Measurements from ENCODE around the gene CFLAR. TPM values are rescaled to one million over a fixed set of nuclear protein-coding genes. Genes with fewer than 3 reads are reported as not detected.

Gene CFLAR
- total and polyA plus RNA-seq, 5 experiments from 2014 or later, result 50.7 to 142 (median 93.3) TPM

DNA sequence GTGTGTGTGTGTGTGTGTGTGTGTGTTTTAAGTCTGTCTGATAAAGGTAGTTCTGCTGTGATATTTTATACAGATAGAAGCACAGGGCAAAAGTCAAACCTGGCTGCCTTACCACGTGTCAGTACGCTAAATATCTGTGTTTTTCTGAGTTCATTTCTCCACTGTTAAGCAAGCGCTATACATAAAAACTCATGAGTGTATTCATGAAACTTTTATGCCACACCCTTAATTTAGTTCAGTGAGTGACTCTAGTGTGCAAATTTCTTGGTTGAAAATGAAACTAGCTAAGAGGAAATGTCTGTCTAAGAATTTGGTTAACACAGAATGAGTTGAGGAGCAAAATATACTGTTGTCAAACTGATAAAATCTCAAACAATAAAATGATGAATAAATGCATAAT lies 78.1 kb downstream of the CFLAR start:
- H3K27me3 Mint-ChIP-seq, result no peaks in the 10 kb centered on the region
- peaks cover 28 to 84% (median 70%) of the 10 kb centered on the region in 4 donors for H3K4me1 Mint-ChIP-seq
- peak in 3 of 10 donors; percentile 24 to 38 (median 34) for DNase-seq
- H3K4me3 Mint-ChIP-seq, result peak overlapping the region; percentile 21 to 81 (median 74)
- POLR2A ChIA-PET, result interaction anchor here (0.8 to 2.8 kb wide), 7 partner anchors 8 to 76 kb away, joined by 3 to 13 read pairs (median 6); partner anchors contain the start of gene CASP10
- ATAC-seq, result peak; percentile 27 to 61
- no peaks in the 10 kb centered on the region for H3K9me3 Mint-ChIP-seq
- H3K27ac Mint-ChIP-seq, result peak overlapping the region; percentile 70 to 95 (median 88)
- peaks cover 3 to 79% (median 40%) of the 10 kb centered on the region in 3 donors for H3K36me3 Mint-ChIP-seq

DNA sequence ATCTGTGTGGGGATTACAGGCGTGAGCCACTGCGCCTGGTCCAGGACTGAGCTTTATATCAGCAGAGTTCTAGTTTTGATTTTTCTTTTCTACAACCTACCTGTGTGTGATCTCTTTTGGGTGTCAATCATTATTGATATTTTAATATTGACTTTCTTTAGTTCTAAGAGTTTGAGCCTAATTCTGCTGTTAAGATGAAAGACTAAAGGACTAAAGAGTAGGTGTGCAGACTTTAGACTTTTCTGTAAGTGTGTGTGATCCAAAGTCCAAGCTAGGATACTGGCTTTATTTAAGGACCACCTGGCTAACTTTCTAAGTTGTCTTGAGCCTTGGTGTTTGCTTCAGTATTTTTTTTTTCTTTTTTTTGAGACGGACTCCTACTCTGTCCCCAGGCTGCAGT lies 79.4 kb downstream of the CFLAR start:
- ATAC-seq (no peak), DNase-seq (no peak)
- Mint-ChIP-seq H3K36me3 (peaks cover 9 to 77% (median 40%) of the 10 kb centered on the region in 3 donors), H3K9me3 (no peaks in the 10 kb centered on the region), H3K27ac (peak overlapping the region; percentile 85 to 94 (median 88)), H3K4me1 (peaks cover 32 to 79% (median 67%) of the 10 kb centered on the region in 4 donors), H3K27me3 (no peaks in the 10 kb centered on the region), H3K4me3 (peak overlapping the region in 8 of 10 donors; percentile 18 to 81 (median 48))
- POLR2A ChIA-PET, result interaction anchor here (0.5 to 2.8 kb wide), 9 partner anchors 9 to 483 kb away, joined by 3 to 13 read pairs (median 4); partner anchors contain the start of gene CASP10

DNA sequence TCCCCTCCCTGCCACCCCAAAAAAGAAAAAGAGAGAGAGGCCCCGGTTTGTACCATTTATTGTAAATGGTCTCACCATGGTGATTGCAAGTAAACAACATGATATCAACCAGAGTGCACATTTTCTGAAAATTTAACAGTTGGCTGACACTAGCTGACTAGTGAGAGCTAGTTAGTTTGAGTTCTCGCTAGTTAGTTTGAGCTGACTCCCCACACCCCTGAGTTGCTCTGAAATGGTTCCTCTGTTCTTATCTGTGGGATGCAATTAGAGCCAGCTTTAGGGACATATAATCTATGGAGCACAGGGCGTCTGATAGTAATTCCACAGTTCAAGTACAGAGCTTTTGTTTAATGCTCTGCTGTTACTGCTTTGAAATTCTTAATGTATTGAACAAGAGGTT lies 80.0 kb downstream of the CFLAR start:
- ATAC-seq (no peak), DNase-seq (no peak)
- Mint-ChIP-seq H3K4me1 (peaks cover 32 to 75% (median 66%) of the 10 kb centered on the region in 4 donors), H3K9me3 (no peaks in the 10 kb centered on the region), H3K36me3 (peaks cover 9 to 81% (median 40%) of the 10 kb centered on the region in 3 donors), H3K4me3 (peak overlapping the region in 2 of 10 donors; percentile 15 to 75), H3K27me3 (no peaks in the 10 kb centered on the region), H3K27ac (peak overlapping the region; percentile 61 to 94 (median 88))
- POLR2A ChIA-PET, result interaction anchor here (0.5 to 2.8 kb wide), 8 partner anchors 13 to 483 kb away, joined by 3 to 13 read pairs (median 4); partner anchors contain the start of genes CASP10 and CASP8

DNA sequence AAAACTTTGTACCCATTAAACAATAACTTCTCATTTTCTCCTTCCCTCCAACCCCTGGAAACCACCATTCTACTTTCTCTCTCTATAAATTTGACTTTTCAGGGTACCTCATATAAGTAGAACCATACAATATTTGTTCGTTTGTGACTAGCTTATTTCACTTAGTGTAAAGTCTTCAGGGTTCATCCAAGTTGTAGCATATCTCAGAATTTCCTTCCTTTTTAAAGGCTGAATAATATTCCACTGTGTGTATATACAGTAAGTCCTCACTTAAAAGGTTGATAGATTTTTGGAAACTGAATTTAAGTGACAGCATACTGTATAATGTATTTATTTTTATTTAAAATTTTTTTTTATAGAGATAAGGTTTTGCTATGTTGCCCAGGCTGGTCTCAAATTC lies 80.8 kb downstream of the CFLAR start:
- Mint-ChIP-seq H3K27ac (peak overlapping the region; percentile 44 to 94 (median 88)), H3K36me3 (peaks cover 9 to 80% (median 43%) of the 10 kb centered on the region in 3 donors), H3K4me1 (peaks cover 29 to 72% (median 63%) of the 10 kb centered on the region in 4 donors), H3K4me3 (no peak overlapping the region), H3K9me3 (no peaks in the 10 kb centered on the region), H3K27me3 (no peaks in the 10 kb centered on the region)
- DNase-seq, result no peak
- POLR2A ChIA-PET, result interaction anchor here (0.9 to 1.4 kb wide), 3 partner anchors 26 to 63 kb away, joined by 3 to 4 read pairs (median 3); partner anchors contain the start of gene CASP8
- ATAC-seq, result no peak

DNA sequence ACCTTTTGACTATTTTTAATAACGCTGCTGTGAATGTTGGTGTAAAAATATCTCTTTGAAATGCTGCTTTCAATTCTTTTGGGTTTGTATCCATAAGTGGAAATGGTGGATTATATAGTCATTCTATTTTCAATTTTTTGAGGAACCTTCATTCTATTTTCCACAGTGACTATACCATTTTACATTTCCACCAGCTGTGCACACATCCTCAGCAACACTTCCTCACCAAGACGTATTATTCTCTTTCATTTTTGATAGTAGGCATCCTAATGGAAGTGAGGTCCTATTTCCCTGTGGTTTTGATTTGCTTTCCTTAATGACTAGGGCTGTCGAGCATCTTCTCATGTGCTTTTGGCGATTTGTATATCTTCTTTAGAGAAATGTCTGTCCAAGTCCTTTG lies 81.8 kb downstream of the CFLAR start:
- POLR2A ChIA-PET, result no interaction called here
- no peak for DNase-seq
- Mint-ChIP-seq H3K9me3 (no peaks in the 10 kb centered on the region), H3K27ac (peak overlapping the region in 9 of 10 donors; percentile 2 to 80 (median 67)), H3K27me3 (no peaks in the 10 kb centered on the region), H3K36me3 (peaks cover 9 to 79% (median 43%) of the 10 kb centered on the region in 3 donors), H3K4me3 (peak overlapping the region in 2 of 10 donors; percentile 2 to 42), H3K4me1 (peaks cover 24 to 63% (median 57%) of the 10 kb centered on the region in 4 donors)
- ATAC-seq, result no peak

DNA sequence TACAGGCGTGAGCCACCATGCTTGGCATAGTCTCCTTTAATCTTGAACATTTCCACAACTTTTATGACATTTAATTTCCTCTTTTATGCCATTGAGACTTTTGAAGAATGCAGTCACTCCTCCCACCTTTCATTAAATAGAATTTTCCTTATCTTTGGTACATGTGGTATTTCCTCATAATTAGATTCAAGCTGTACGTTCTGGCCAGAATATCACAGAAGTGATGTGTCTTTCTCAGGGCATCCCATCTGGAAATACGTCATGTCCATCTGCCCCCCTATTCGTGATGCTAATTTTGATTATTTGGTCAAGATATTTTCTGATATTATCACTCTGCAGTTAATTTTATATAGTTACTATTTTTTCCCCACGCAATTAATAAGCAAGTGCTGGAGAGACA lies 83.9 kb downstream of the CFLAR start:
- Mint-ChIP-seq H3K27me3 (no peaks in the 10 kb centered on the region), H3K27ac (peak overlapping the region in 8 of 10 donors; percentile 37 to 91 (median 79)), H3K9me3 (no peaks in the 10 kb centered on the region), H3K36me3 (peaks cover 5 to 74% (median 36%) of the 10 kb centered on the region in 3 donors), H3K4me3 (no peak overlapping the region), H3K4me1 (peaks cover 16 to 57% (median 51%) of the 10 kb centered on the region in 4 donors)
- DNase-seq (no peak), ATAC-seq (no peak)
- POLR2A ChIA-PET, result no interaction called here

DNA sequence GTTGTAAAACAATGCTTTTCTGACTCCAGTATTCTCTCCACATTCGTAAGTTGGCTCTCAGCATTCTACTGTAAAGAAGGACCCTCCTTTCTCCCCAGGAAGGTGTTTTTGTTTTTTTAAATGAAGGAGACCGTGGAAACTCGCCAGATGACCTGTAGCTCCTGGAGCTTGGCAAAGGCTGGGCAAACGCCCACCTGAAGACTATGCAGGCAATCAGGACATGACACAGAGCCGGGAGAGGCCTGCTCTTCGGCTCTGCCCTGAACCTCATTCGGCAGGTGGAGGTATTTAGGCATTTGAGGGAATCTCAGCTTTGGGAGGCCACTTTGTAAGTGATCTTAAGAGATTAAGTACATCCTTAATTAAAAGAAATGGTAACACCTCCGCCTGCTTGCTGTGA lies 84.4 kb downstream of the CFLAR start:
- POLR2A ChIA-PET, result interaction anchor here (1.1 kb wide), 1 partner anchor 8 kb away, joined by 3 read pairs; no protein-coding TSS in a partner anchor
- Mint-ChIP-seq H3K27ac (peak overlapping the region in 8 of 10 donors; percentile 5 to 91 (median 80)), H3K36me3 (peaks cover 5 to 74% (median 32%) of the 10 kb centered on the region in 3 donors), H3K4me1 (peaks cover 16 to 56% (median 53%) of the 10 kb centered on the region in 4 donors), H3K4me3 (no peak overlapping the region), H3K27me3 (no peaks in the 10 kb centered on the region), H3K9me3 (no peaks in the 10 kb centered on the region)
- ATAC-seq (no peak), DNase-seq (no peak)

DNA sequence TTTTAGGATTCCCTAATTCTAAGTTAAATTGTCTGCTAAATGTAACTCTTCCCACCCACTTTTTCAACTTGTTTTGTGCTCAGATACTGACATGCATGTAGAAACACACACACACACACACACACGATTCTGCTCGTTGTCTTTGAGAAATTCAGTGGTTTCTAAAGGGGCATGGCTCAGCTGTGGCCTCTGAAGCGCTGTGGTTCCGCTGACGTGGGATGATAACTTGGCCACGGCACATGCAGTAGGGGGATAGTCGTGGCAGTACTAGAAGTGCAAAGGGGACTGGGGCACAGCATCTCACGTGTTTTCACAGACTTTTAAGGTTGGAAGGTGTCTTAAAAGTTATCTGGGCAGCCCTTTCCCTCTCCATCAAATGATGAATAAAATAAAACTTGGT lies 85.4 kb downstream of the CFLAR start:
- peak overlapping the region in 9 of 10 donors; percentile 72 to 92 (median 86) for H3K27ac Mint-ChIP-seq
- no peaks in the 10 kb centered on the region for H3K9me3 Mint-ChIP-seq
- peaks cover 5 to 70% (median 24%) of the 10 kb centered on the region in 3 donors for H3K36me3 Mint-ChIP-seq
- DNase-seq (peak in 5 of 10 donors; percentile 12 to 51 (median 33)), ATAC-seq (peak; percentile 76 to 91)
- H3K4me3 Mint-ChIP-seq, result peak overlapping the region in 4 of 10 donors; percentile 12 to 49 (median 27)
- H3K4me1 Mint-ChIP-seq, result peaks cover 16 to 53% (median 48%) of the 10 kb centered on the region in 4 donors
- no peaks in the 10 kb centered on the region for H3K27me3 Mint-ChIP-seq
- POLR2A ChIA-PET, result interaction anchor here (0.6 to 1.1 kb wide), 3 partner anchors 8 to 141 kb away, joined by 3 read pairs; no protein-coding TSS in a partner anchor

DNA sequence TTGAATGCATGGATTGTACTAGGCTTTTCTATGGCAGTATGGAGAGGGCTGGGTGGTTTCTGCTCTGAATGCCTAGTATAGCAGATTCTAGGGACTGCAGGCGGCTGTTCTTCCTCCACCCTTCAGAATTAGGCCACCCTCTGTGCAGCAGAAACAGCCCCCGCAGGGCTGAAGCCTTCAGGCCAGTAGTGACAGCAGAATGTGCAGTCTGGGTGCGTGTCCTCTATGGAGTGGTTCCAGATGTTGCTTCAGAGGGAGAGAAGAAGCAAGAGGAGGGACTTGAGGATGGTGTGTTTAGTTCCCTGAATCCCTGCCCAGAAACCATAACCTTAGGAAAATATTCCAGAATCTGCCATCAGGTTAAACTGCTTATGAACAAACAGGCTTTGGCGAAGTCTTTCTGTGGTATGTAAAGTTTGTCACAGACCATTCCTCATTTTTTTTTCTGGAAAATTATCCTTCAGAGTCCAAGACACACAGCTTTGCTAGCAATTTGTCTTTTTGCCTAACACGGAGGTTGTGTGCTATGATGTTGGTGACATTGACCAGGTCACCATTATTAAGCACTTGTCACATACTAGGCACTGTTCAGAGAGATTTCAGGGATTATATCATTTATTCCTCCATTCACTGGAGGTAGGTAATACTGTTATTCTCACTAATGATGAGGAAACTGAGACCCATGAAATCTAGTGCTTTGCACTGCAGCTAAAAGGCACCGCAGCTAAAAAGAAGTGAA lies 88.1 kb downstream of the CFLAR start:
- H3K27ac Mint-ChIP-seq, result peak overlapping the region in 5 of 10 donors; percentile 58 to 82 (median 68)
- no peak for DNase-seq
- H3K4me1 Mint-ChIP-seq, result peaks cover 12 to 51% (median 42%) of the 10 kb centered on the region in 4 donors
- H3K4me3 Mint-ChIP-seq, result peak overlapping the region in 1 of 10 donors; percentile 66
- H3K9me3 Mint-ChIP-seq, result no peaks in the 10 kb centered on the region
- H3K36me3 Mint-ChIP-seq, result peaks cover 9 to 68% (median 19%) of the 10 kb centered on the region in 3 donors
- H3K27me3 Mint-ChIP-seq, result no peaks in the 10 kb centered on the region
- POLR2A ChIA-PET, result interaction anchor here (1.4 kb wide), 1 partner anchor 10 kb away, joined by 4 read pairs; no protein-coding TSS in a partner anchor
- no peak for ATAC-seq

DNA sequence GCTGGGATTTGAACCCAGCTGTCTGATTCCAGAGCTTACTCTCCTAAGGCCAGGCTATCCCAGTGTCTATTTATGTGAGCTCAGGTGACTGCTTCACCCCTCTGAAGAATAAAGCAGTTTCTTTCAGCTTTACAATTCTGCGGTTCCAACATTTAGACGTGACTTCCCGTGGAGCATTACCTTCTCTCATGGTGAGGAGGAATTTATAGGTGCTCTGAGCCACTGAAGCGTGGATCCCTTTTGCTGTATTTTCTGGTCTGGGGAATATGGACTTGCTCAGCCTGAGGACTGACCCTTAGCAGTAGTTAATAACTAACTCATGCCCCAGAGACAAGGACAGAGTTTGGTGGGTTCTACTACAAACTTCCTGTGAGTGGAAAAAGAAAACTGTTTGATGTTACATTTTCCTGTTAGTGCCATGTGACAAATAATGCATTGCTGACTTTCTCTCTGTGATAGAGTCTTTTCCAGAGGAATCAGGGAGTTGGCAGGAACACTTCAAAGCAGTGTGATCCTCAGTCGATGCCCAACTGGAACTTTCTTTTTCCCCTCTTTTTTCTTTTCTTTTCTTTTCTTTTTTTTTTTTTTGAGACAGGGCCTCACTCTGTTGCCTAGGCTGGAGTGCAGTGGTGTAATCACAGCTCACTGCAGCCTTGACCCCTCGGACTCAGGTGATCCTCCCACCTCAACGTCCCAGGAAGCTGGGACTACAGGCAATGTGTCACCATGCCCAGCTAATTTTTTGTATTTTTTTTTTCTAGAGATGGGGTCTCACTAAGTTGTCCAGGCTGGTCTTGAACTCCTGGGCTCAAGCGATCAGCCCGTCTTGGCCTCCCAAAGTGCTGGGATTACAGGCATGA lies 88.9 kb downstream of the CFLAR start:
- H3K4me1 Mint-ChIP-seq, result peaks cover 15 to 53% (median 46%) of the 10 kb centered on the region in 4 donors
- ATAC-seq (peak in 1 of 2 donors; percentile 26), DNase-seq (no peak)
- peak overlapping the region in 4 of 10 donors; percentile 29 to 66 (median 43) for H3K4me3 Mint-ChIP-seq
- peaks cover 12 to 70% (median 17%) of the 10 kb centered on the region in 3 donors for H3K36me3 Mint-ChIP-seq
- peak overlapping the region; percentile 35 to 86 (median 58) for H3K27ac Mint-ChIP-seq
- POLR2A ChIA-PET, result interaction anchor here (1.4 to 1.5 kb wide), 2 partner anchors 10 kb away, joined by 4 to 6 read pairs; no protein-coding TSS in a partner anchor
- no peaks in the 10 kb centered on the region for H3K27me3 Mint-ChIP-seq
- no peaks in the 10 kb centered on the region for H3K9me3 Mint-ChIP-seq

DNA sequence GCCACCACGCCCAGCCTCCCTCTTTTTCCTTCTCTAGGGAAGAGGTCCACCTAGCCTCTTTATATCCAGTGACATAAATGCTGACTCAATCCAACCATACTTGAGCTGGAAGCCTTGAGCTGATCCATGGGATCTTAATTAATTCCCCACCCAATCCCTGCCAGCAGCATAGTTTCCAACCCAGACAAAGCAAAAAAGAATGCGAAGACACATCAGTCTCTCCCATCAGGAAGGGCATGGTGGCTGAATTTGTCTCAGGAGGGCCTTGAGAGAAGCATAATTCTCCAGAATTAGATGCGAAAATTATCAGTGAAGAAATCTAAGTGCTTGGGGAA lies 89.5 kb downstream of the CFLAR start:
- no peaks in the 10 kb centered on the region for H3K27me3 Mint-ChIP-seq
- POLR2A ChIA-PET, result interaction anchor here (1.5 kb wide), 1 partner anchor 11 kb away, joined by 6 read pairs; no protein-coding TSS in a partner anchor
- peaks cover 14 to 54% (median 47%) of the 10 kb centered on the region in 4 donors for H3K4me1 Mint-ChIP-seq
- H3K9me3 Mint-ChIP-seq, result no peaks in the 10 kb centered on the region
- H3K36me3 Mint-ChIP-seq, result peaks cover 9 to 70% (median 18%) of the 10 kb centered on the region in 3 donors
- peak overlapping the region in 3 of 10 donors; percentile 3 to 58 (median 16) for H3K4me3 Mint-ChIP-seq
- ATAC-seq (no peak), DNase-seq (no peak)
- peak overlapping the region; percentile 35 to 86 (median 68) for H3K27ac Mint-ChIP-seq
